Measurements from ENCODE around the gene TWNK.
"Not testable (repeated sequence)": the region's sequence is repeated elsewhere in the genome, so short reads cannot be mapped to it uniquely, and the experiment has no call there.

The TWNK gene

DNA sequence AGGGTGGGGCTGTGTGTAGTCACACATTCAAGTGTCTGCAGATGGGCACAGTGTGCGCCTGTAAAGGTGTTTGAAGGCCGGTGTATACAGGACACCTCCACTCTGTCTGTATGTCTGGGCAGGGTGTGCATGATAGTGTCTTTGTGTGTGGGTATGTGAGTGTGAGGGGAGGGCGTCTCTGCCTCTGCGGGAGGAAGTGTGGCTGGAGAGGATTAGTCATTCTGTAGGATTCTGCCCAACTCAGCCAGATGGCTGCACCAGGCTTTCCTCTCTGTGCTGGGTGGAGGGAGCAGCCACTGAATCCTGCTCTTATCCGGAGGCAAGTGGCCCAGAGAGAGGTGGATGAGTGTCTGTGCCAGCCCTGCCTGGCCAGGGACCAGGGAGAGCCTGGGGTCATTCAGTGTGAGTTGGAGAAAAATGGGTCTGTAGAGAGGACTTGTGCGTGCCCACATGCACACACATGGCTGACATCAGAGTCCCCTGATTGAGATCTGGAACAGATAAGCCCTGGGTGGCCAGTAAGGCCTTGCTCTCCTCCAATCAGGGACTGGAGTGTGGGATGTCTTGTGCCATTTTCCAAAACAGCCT, 45.4 kb downstream of the TWNK start:
- peak; percentile 45 for DNase-seq

DNA sequence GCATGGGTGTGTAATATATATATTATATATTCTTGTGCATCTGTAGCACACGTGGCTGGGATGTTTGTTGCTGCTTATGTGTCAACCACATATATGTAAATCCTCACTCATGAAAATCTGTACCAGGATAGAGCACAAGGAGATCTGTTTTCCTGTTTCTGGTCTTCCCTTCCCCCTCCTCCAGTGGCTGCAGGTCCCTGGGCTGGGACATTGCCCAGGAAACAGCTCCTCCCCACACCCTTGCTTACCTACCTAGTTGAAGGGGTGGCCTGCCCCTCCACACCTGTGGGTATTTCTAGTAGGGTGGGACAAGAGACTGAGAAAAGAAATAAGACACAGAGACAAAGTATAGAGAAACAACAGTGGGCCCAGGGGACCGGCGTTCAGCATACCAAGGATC, 45.9 kb downstream of the TWNK start:
- no peak for DNase-seq

DNA sequence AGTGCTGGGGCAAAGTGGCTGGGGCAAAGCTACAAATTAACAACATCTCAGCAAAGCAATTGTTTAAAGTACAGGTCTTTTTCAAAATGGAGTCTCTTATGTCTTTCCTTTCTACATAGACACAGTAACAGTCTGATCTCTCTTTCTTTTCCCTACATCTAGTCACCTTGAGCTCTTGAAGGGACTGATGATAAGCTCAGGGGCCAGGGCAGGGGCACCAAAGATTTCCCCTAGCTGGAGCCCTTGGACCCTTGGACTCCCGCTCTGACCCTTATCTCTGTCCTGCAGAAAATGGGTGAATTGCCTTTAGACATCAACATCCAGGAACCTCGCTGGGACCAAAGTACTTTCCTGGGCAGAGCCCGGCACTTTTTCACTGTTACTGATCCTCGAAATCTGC, 47.1 kb downstream of the TWNK start:
- DNase-seq, result not testable (repeated sequence)

- DNase-seq, result no peak
Measured at GRCh38 chr10:101035314-101035713, 48.0 kb downstream of the TWNK start.

DNA sequence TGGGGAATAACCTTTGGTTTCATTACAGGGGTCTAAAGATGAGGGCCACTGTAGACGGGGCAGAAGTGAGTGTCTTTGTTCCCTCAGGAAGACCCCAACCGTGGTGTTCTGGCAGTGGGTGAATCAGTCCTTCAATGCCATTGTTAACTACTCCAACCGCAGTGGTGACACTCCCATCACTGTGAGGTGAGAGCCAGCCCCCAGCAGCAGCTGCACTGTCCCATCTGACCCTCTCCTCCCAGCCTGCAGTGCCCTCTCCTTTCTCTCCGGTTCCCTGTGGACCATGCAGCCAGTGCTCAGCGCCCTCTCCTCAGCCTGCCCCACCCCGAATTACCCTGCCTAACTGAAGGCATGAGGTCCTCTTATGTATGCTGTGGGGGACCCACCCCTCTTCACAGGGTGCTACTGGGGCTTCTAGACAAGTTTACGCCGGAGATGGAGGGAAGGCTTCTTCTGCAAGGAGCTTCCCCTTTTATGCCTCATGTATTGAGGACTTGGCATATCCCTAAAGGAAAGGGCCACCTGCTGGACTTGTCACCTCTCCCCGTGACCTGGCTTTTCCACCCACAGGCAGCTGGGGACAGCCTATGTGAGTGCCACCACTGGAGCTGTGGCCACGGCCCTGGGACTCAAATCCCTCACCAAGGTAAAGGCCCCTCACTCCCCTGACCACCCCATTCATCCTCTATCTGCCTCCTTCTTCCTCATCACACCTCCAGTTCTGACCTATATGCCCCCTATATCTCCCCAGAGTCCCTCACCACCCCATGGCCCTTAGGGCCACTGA, 48.8 kb downstream of the TWNK start:
- no peak for DNase-seq

GRCh38 chr10:101036726-101037125, 49.4 kb downstream of the TWNK start:
- DNase-seq, result no peak

- no peak for DNase-seq
Measured at GRCh38 chr10:101038484-101038883, 51.1 kb downstream of the TWNK start.

DNA sequence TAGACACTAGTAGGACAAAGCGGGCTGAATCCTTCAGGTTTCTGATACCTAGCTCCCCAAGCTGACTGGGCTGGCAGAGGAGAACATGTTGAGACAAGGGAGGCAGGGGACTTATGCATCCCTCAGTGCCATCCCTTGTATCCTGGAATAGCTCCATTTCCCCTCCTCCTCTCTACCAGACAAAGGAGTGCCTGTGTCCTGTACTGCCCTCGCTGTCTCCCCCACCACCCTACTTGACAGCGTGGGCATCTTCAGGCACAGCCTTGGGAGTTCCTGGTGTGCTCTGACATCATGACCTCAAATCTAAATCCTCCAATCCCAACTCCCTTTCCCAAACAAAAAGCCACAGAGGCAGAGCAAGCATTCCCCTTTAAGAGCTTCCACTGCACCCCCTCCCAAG, 52.7 kb downstream of the TWNK start:
- DNase-seq, result no peak

DNA sequence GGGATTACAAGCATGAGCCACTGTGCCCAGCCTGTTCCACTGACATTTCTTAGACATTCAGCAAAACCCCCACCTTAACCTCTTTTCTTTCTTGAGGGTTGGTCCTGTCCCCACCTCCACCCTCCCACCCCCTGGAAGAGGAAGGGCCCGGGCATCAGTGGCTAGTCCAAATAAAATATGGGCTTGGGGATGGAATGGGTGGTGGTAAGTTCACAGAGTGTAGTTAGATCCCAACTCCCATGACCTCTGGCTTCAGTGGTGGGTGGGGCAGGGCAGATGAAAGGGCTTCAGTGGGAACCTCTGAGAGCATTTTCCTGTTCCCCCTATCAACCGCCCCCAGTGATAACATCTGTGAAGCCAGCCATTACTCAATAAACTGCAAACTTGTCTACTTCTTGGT, 53.5 kb downstream of the TWNK start:
- no peak for DNase-seq

DNA sequence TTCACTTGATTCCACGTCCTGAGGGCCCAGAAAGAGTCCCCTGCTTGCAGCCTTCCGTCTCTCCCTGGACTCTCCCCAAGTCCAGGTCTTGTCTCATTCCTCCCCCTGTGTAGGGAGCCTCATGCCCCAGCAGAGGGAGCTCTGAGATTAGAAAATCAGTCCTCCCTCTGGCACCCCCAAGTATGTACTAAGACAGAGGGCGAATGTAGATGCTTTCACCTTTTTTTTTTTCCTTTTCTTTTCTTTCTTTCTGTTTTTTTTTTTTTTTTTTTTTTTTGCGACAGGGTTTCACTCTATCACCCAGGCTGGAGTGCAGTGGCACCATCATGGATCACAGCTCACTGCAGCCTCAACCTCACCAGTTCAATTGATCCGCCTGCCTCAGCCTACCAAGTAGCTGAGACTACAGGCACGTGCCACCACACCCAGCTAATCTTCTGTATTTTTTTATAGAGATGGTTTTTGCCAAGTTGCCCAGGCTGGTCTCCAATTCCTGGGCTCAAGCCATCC, 54.0 kb downstream of the TWNK start:
- peak; percentile 74 for DNase-seq

DNA sequence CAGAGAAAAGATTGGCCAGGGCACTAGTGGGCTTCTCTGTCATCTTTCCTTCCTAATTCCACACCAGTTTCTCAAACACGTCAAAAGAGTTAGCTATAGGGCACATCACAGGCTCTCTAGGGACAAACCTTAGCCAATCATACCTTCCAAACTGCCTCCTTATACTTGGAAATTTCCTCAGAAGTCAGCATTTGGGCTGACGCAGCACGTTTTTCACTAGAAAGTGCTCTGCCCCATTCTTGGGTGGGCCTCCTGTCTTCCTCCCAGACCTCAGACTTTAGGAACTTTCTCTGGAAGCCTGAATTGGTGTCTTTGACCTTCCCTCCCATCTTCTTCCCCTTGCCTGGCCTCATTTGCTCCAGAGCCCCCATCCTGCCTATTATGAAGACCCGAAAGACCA, 54.8 kb downstream of the TWNK start:
- DNase-seq, result no peak

DNA sequence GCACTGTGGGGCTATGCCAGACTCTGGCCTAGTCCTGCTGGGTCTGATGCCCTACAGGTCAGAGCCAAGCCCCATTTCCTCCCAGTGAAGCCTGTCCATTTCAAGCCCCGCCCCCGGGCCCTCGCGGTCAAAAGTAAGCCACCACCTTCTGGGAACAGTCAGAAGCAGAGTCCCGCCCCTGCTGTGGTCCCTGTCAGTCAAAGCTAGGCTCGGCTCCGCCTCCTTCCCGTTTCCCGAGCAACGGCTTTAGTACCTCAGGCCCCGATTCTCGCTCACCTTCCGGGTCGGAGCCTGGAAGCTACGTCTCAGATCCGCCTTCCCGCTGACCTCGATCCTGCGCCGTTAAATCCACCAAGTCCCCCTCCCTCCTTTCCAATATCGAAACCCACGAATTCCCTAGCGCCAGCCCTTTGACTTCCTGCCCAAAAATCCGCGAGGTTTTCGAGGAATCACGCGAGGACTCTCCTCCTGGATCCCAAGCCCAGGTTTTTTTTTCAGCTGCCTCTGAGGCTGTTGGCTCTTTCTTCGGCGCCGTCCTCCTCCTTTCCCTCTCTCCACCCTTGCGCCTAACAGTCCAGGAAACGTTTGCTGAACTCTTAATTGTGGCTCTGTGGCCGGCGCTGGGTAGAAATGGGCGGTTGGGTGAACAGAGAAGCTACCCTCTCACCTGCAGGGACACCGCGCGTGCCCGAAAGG, 55.5 kb downstream of the TWNK start:
- DNase-seq, result peak; percentile 94

DNA sequence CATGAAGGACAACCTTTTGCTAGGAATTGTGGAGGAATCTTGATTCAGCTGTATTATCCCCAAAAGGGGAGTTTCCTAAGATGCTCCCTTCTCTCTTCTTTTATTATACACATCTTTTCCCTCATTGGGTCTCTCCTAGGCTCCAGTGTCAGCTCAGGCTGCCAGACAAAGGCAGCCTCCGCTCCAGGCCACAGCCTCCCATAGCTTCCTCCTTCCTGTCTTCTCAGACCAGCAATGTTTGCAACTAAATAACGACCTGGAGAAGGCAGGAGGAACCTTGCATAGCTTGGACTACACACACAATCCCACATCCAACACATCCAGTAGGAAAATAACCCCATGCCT, 56.0 kb downstream of the TWNK start:
- no peak for DNase-seq

Measured in RPMI8226 (cell line).